GM12878 (cell line): ENCODE results near the gene LSM12. TPM values are rescaled to one million over a fixed set of nuclear protein-coding genes. Genes with fewer than 3 reads are reported as not detected.
"Not testable (repeated sequence)": the region's sequence is repeated elsewhere in the genome, so short reads cannot be mapped to it uniquely, and the experiment has no call there.

Source experiments
- ATAC-seq: fragments of 200-7000 bp; cut with Tn5 transposase; 3 replicates; pipeline ENCODE4 v1.9.1; 2020; ENCODE audit warnings: mild to moderate bottlenecking, moderate library complexity
- BruUV-seq: library from RNA; stranded (reverse); fragments of 400-500 nt; replicated peaks from 2 replicates; lab custom pipeline; 2021; lab: Mats Ljungman, UMichigan
- CTCF ChIA-PET: fragments of 300-600 bp; sonication (Branson Sonifier 250); formaldehyde crosslinking; extraction: SDS; loops from one replicate; lab custom pipeline; 2021; ENCODE audit warnings: inconsistent platforms; lab: Yijun Ruan, JAX
- POLR2A ChIA-PET: fragments of 350-600 bp; formaldehyde crosslinking; extraction: SDS; loops from one replicate; lab custom pipeline; 2021; ENCODE audit warnings: inconsistent platforms; lab: Charles Lee
- RAD21 ChIA-PET: fragments of 300-600 bp; sonication (Branson Sonifier 250); formaldehyde crosslinking; loops from one replicate; lab custom pipeline; 2023; ENCODE audit warnings: antibody characterized with exemption; ENCODE audit not compliant: unreplicated experiment; lab: Charles Lee
- SMC1A ChIA-PET: fragments of 300-600 bp; sonication (Branson Sonifier 250); formaldehyde crosslinking; loops from one replicate; lab custom pipeline; 2023; ENCODE audit not compliant: unreplicated experiment, uncharacterized antibody; lab: Charles Lee
- DNase-seq: peaks from one replicate; pipeline ENCODE4 v3.0.0-alpha.2; 2011; ENCODE audit warnings: low read depth, low spot score
- FAIRE-seq: peaks from 3 replicates; lab custom pipeline; 2011; peaks lifted over from hg19 to GRCh38; lab: Jason Lieb, UNC
- H2AFZ ChIP-seq: 2 replicates; pipeline ENCODE4 v1.6.0; 2011; ENCODE audit warnings: low read depth, low read length, control low read depth; ENCODE audit not compliant: control insufficient read depth
- H3K27ac ChIP-seq: 2 replicates; pipeline ENCODE4 v1.5.1; 2011; ENCODE audit warnings: control low read depth; ENCODE audit not compliant: control insufficient read depth, insufficient read depth
- H3K27me3 ChIP-seq, 2 experiments: replicated peaks in 1 of 2; 2 replicates each; pipeline versions ENCODE4 v1.6.0 to v1.6.1; 2011; ENCODE audit warnings: low read length in 1 of 2; ENCODE audit not compliant: control insufficient read depth in 2 of 2, insufficient read depth in 2 of 2
- H3K36me3 ChIP-seq, 2 experiments: 2 replicates each; pipeline ENCODE4 v1.5.1; 2011; ENCODE audit warnings: low read length in 1 of 2; ENCODE audit not compliant: control insufficient read depth in 2 of 2, insufficient read depth in 2 of 2
- H3K4me1 ChIP-seq: 2 replicates; pipeline ENCODE4 v1.6.1; 2011; ENCODE audit warnings: mild to moderate bottlenecking, low read length, moderate library complexity, mixed read lengths; ENCODE audit not compliant: control insufficient read depth, insufficient read depth
- H3K4me2 ChIP-seq: 2 replicates; pipeline ENCODE4 v1.6.0; 2011; ENCODE audit warnings: control low read depth; ENCODE audit not compliant: control insufficient read depth, insufficient read depth
- H3K4me3 ChIP-seq: fragments of 200-600 bp; sonication (generic); 2 replicates; pipeline ENCODE4 v1.5.1; 2016
- H3K79me2 ChIP-seq: 2 replicates; pipeline ENCODE4 v1.6.0; 2011; ENCODE audit warnings: low read length; ENCODE audit not compliant: control insufficient read depth, insufficient read depth
- H3K9ac ChIP-seq: 2 replicates; pipeline ENCODE4 v1.8.0; 2011; ENCODE audit warnings: low read length, control low read depth, mixed read lengths; ENCODE audit not compliant: control insufficient read depth, insufficient read depth
- H3K9me3 ChIP-seq: replicated peaks from 3 replicates; pipeline ENCODE4 v1.5.1; 2011; ENCODE audit warnings: mild to moderate bottlenecking, low read length; ENCODE audit not compliant: control insufficient read depth, insufficient read depth
- H4K20me1 ChIP-seq: 2 replicates; pipeline ENCODE4 v1.6.0; 2011; ENCODE audit not compliant: control insufficient read depth, insufficient read depth
- ATF7 ChIP-seq: fragments of 450-650 bp; IDR thresholded peaks from 2 replicates; pipeline ENCODE4 v1.6.1; 2016; ENCODE audit warnings: low read depth, mild to moderate bottlenecking
- EED ChIP-seq: sonication (generic); IDR thresholded peaks from 2 replicates; pipeline ENCODE4 v1.6.1; 2016; ENCODE audit warnings: antibody characterized with exemption, low read depth
- NRF1 ChIP-seq: conservative IDR thresholded peaks from 2 replicates; pipeline ENCODE4 v1.6.1; 2011; ENCODE audit warnings: mild to moderate bottlenecking, low read depth, low read length, improper control_type of control experiment
- RCOR1 ChIP-seq: conservative IDR thresholded peaks from 2 replicates; pipeline ENCODE4 v1.6.1; 2012; ENCODE audit warnings: low read depth, low read length, improper control_type of control experiment
- RELB ChIP-seq: fragments of 450-650 bp; IDR thresholded peaks from 2 replicates; pipeline ENCODE4 v1.6.1; 2017; ENCODE audit warnings: low read depth, mild to moderate bottlenecking, moderate library complexity
- SMAD1 ChIP-seq: fragments of 450-650 bp; IDR thresholded peaks from 2 replicates; pipeline ENCODE4 v1.6.1; 2018; ENCODE audit warnings: mild to moderate bottlenecking, low read depth; ENCODE audit not compliant: partially characterized antibody
- SUZ12 ChIP-seq: fragments of 200-600 bp; sonication (generic); IDR thresholded peaks from one replicate; pipeline ENCODE4 v1.6.1; 2018; ENCODE audit warnings: antibody characterized with exemption, mild to moderate bottlenecking; ENCODE audit not compliant: unreplicated experiment
- WGBS: methylation state at CpG from one replicate; pipeline ENCODE4 v1.1.6; 2016; ENCODE audit warnings: low lambda C conversion rate; ENCODE audit not compliant: insufficient replicate concordance, insufficient coverage; ENCODE audit errors: missing lambda C conversion rate; 5-methylcytosine and 5-hydroxymethylcytosine counted together
- in situ Hi-C: fragments of 300-500 bp; cut with MboI; formaldehyde crosslinking; loops from 9 replicates; pipeline ENCODE4 v1.14.3; 2018; ENCODE audit warnings: mixed read lengths
- intact Hi-C: fragments of 100-400 bp; cut with micrococcal nuclease; formaldehyde crosslinking; loops from one replicate; pipeline ENCODE4 v1.14.2; 2022; ENCODE audit not compliant: unreplicated experiment
- polyA plus RNA-seq, 11 experiments: library from polyadenylated mRNA; depleted of rRNA in 4 of 11; unstranded in 6 of 11; stranded (reverse) in 5 of 11; fragments of >200 nt; fragmentation: Nextera tagmentation in 4 of 11; fragmentation: Illumina TruSeq in 1 of 11; extraction: Ambion mirVana in 4 of 11; extraction: Trizol in 1 of 11; gene quantifications; 1 replicate in 1 of 11; 2 replicates in 10 of 11; pipeline versions ENCODE4 v1.2.1 to v1.2.3, GENCODE V29; 2011 to 2016; ENCODE audit warnings: inconsistent platforms in 2 of 11, missing spikeins in 2 of 11, low read depth in 1 of 11
- total RNA-seq, 4 experiments: library from RNA; depleted of rRNA in 3 of 4; stranded (reverse); fragments of >200 nt in 3 of 4; fragmentation: Illumina TruSeq in 1 of 4; extraction: Trizol in 1 of 4; gene quantifications; 2 replicates each; pipeline versions ENCODE4 v1.2.1 to v1.2.3, GENCODE V29; 2013 to 2021

Gene LSM12
- total and polyA plus RNA-seq, 10 of the 15 experiments (the other 5 are each of a cell fraction or from before 2014, with no cell fraction given): 51.1 to 206 (median 70.8) TPM

- Histone ChIP-seq H3K27ac (no peak overlapping the region), H4K20me1 (no peaks in the 10 kb centered on the region), H3K4me3 (no peak overlapping the region), H3K4me2 (no peak overlapping the region), H3K9ac (no peak overlapping the region), H3K4me1 (peaks cover 10% of the 10 kb centered on the region), H3K27me3 (no peaks in the 10 kb centered on the region), H3K9me3 (no peaks in the 10 kb centered on the region; the same call in 2 of the 3 replicates), H3K79me2 (peaks cover 14% of the 10 kb centered on the region), H2AFZ (no peak overlapping the region), H3K36me3 (no peaks in the 10 kb centered on the region; a peak in 2 of 4 replicates)
- no peak for FAIRE-seq
- BruUV-seq: TSS peak; percentile 42
- intact Hi-C loops (no loop called here), in situ Hi-C loops (loop anchor here (25.0 kb wide), 1 partner anchor 891 kb away; the partner anchor contains the start of gene TMEM106A)
- no peak for DNase-seq
- no peak for TF ChIP-seq ATF7
- TF ChIP-seq NRF1: no peak
- TF ChIP-seq SUZ12: no peak
- TF ChIP-seq RELB: no peak
- no peak for TF ChIP-seq RCOR1
- TF ChIP-seq EED: no peak
- TF ChIP-seq SMAD1: no peak
- SMC1A ChIA-PET: interaction anchor here (0.9 kb wide), 1 partner anchor 10 kb away, joined by 4 read pairs; no protein-coding TSS in a partner anchor
- CTCF ChIA-PET: interaction anchor here (1.6 kb wide), 1 partner anchor 20 kb away, joined by 6 read pairs; the partner anchor contains the start of gene HDAC5
- ATAC-seq: no peak
- POLR2A ChIA-PET: interaction anchor here (0.6 to 1.1 kb wide), 2 partner anchors 10 to 32 kb away, joined by 3 to 4 read pairs; no protein-coding TSS in a partner anchor
- WGBS: 97% methylated on average over 16 of the region's 16 CpGs
- RAD21 ChIA-PET: interaction anchor here (1.4 kb wide), 1 partner anchor 65 kb away, joined by 5 read pairs; no protein-coding TSS in a partner anchor
Measured at GRCh38 chr17:44102849-44103622, 36.6 kb upstream of the LSM12 start.

GRCh38 chr17:44101858-44102257, 35.4 kb upstream of the LSM12 start:
- ChIA-PET SMC1A (interaction anchor here (1.4 kb wide), 1 partner anchor 45 kb away, joined by 3 read pairs; no protein-coding TSS in a partner anchor), RAD21 (interaction anchor here (1.0 to 1.4 kb wide), 3 partner anchors 9 to 67 kb away, joined by 4 to 5 read pairs (median 5); partner anchors contain the start of gene HDAC5), CTCF (interaction anchor here (1.1 kb wide), 1 partner anchor 14 kb away, joined by 4 read pairs; no protein-coding TSS in a partner anchor)
- H3K27ac ChIP-seq, H3K36me3 ChIP-seq, H3K4me2 ChIP-seq, H3K9me3 ChIP-seq, H3K27me3 ChIP-seq, H2AFZ ChIP-seq, BruUV-seq, DNase-seq, POLR2A ChIA-PET, intact Hi-C loops, H3K79me2 ChIP-seq, ATAC-seq, H3K9ac ChIP-seq, H4K20me1 ChIP-seq, H3K4me3 ChIP-seq, FAIRE-seq: not testable (repeated sequence)
- in situ Hi-C loops: loop anchor here (25.0 kb wide), 1 partner anchor 890 kb away; the partner anchor contains the start of gene TMEM106A
- 85% methylated on average over 6 of the region's 6 CpGs for whole genome bisulfite sequencing
- peaks cover 20% of the 10 kb centered on the region for H3K4me1 ChIP-seq
